Activated CD4-positive, CD25-positive, alpha-beta regulatory T cell treated with anti-CD3 and anti-CD28 coated beads, Interleukin-2, amount 50 U/mL, for 24 hours (primary cell): ENCODE data around the gene KCNQ2.

Experiments used
- ATAC-seq, 2 donors: fragments of 150-1000 bp; cut with Tn5 transposase; one replicate each; pipeline ENCODE4 v1.10.0; 2021; ENCODE audit warnings: mild to moderate bottlenecking in 1 of 2, moderate library complexity in 1 of 2

KCNQ2 gene

DNA sequence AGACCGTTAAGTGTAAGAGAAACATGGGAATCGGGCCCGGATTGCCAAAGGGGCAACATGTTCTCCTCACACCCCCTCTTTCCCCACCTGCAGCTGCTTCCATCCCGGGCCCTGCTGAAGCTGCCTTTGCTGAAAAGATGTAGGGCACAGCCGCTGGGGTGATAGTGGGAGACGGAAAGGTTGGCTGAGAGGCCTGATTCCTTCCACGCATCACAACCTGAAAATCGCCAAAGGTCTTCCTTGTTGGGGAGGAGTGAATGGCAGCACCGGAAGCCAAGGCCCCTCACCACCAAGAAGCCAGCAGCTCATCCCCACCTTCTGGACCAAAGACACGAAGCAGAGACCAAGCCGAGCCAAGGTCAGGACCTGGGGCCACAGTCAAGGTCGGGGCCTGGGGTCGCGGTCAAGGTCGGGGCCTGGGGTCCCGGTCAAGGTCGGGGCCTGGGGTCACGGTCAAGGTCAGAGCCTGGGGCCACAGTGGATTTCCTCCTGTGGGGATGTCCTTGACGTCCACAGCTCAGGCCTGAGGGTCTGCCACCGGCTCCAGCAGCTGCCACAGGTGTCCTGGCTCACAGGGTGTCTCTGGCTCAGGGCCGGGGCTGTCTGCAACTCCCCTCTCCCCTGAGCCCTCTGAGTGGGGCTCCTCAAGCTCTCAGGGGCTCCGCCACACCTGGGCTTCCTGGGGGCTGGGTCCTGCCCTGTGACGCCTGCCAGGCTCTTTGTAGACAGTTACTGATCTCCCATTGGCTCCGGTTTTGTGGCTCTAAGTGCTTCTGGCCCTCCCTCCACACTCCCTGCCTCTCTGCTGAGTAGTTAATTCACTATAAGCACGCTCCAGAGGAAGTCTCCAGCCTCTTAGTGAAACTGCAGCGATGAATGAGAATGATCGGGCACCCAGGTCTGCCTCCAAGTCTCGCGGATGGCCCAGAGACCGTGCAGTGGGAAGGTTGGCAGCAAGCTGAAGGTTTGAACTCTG lies 105.8 kb downstream of the KCNQ2 start:
- no peak for ATAC-seq

DNA sequence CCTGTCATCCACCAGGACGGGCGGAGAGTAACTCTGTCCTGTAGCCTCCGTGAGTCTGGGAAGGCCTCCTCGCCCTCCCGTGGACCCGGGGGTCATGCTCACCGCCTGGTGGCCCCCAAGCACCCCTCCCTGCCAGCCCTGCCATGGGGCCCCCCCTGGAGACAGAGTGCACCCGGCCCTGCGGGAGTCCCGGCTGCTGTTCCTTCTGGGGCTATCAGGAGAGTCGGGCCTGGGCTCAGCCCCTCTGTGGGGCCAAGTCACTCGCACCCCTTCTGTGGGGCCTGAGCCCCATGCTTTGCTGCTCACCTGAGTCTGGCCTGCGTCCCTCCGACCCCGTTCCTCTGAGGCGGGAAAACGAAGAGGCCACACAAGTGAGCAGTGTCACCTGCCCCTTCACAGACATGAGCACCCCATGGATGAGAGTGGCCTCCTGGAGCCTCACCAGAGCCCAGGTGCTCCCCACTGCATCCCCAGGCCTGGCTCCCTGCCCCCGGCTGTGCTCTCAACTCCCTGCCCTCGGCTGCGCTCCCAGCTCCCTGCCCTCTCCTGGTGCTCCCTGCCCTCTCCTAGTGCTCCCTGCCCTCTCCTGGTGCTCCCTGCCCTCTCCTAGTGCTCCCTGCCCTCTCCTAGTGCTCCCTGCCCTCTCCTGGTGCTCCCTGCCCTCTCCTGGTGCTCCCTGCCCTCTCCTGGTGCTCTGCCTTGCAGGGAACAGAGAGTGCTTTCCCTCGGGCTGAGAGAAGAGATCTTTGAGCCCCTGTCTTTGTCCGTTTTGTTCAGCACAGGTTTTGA lies 106.7 kb downstream of the KCNQ2 start:
- ATAC-seq, result no peak

GRCh38 chr20:63364801-63365585 lies 107.5 kb downstream of the KCNQ2 start:
- ATAC-seq, result no peak

- no peak for ATAC-seq
Measured at GRCh38 chr20:63363981-63364561, 108.4 kb downstream of the KCNQ2 start.

DNA sequence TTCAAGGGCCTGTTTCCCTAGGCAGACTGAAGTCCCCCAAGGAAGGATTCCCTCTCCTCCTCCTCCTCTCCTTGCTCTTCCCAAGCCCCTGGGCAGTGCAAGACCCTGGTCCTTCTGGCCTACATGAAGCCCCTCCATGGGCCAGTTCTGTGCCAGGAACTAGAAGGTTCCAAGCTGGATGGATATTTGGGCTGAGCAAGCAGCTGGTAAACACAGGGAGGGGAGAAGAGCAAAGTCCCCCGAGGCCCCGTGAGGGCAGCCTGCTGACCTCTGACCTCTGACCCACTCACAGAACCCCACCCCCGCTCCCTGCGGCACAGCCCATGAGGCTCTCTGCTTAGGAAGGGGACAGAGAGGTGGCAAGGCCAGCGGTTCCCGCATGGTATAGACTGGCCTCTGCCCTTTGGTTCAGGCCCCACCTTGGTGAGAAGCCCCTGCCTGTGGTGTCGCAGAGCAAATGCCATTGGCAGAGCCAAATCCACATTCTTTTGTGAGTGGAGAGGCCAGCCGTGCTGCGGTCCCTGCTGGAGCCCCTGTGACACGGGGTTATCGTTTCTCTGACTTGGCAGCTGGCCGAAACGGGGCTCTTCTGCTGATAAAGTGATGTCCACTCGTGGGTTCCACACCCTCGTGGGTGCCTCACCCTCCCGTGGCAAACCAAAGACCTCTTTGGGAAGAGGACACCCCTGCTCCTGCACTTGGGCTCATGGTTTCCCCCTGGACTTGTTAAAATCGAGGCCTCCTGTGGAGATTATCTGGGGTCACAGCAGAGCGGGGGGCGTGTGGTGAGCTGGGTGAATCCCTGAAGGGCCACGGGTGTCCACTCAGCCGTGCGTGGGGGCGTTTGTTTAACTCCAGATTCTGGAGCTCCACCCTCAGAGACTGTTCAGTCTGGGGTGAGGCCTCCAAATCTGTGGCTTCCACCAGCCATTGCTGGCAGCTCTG lies 109.2 kb downstream of the KCNQ2 start:
- no peak for ATAC-seq

DNA sequence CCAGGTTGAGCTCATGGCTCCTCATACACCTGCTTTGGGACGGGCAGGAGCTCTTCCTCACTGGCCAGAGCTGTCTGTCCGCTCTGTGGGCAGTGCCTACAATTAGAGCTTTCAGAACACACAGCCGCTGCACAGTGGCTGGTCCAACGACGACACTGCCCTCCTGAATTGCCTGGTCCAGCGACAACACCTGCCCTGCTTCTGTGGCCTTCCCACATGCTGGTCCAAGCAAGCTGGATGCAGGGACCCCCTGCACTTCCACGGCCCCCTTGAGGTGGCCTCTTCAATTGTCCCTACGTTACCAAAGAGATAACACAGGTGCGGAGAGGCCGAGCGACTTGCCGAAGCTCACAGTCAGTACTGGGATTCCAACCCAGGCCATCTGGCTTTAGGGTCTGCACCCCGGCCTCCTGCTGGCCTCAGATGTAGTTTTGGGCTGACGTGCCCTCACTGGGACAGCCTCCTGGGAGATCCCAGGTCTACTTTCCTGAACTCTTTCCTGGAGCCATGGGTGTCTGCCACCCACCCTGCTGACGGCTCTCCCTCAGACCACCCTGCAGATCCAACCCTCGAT lies 109.9 kb downstream of the KCNQ2 start:
- no peak for ATAC-seq

DNA sequence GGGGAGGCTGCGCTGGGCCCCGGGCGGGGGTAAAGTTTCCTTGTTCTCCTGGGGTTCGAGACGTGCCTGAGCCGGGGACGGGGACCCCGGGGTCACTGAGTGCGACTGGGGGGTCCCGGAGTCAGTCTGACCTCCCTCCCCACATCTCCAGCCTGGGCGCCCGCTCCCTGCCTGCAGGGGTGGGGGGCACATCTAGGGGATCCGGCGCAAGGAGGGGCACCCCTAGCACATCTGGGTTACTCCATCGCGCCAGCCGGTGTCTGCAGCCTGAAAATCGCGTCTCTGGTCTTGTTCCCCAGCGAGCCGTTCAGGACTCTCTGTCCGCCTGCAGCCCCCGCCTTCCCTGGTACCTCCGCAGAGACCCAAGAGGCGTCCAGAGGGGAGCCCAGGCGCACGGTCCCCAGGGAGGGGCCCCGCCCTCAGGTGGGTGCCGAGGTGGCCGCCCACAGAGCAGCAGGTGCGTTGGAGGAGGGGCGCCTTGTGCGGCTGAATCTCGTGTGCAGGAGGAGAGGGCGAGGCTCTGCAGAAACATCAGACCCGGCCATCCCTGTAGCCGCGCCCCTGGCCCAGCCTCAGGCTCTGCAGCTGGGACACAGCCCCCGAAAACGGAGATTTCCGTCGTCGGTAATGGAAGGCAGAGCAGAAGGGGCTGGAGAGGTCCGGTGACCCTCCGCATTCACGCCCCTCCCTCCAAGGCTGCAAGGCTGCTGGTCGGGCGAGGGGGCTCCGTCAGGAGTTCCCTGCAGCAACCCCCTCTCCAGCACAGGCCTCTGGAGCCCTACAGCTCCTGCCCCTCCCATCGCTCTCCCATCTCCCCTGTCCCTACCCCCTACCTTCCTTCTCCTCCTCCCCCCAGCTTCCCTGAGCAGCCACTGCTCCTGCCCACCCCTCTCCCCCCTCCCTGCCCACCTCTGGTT lies 110.7 kb downstream of the KCNQ2 start:
- peak in 1 of 2 donors; percentile 13 for ATAC-seq

- ATAC-seq, result no peak
Measured at GRCh38 chr20:63360850-63361518, 111.5 kb downstream of the KCNQ2 start, which contains the start of gene CHRNA4. CHRNA4 (minus strand) TSS chr20:63361349; CDS start chr20:63361165, 184 bp downstream.

DNA sequence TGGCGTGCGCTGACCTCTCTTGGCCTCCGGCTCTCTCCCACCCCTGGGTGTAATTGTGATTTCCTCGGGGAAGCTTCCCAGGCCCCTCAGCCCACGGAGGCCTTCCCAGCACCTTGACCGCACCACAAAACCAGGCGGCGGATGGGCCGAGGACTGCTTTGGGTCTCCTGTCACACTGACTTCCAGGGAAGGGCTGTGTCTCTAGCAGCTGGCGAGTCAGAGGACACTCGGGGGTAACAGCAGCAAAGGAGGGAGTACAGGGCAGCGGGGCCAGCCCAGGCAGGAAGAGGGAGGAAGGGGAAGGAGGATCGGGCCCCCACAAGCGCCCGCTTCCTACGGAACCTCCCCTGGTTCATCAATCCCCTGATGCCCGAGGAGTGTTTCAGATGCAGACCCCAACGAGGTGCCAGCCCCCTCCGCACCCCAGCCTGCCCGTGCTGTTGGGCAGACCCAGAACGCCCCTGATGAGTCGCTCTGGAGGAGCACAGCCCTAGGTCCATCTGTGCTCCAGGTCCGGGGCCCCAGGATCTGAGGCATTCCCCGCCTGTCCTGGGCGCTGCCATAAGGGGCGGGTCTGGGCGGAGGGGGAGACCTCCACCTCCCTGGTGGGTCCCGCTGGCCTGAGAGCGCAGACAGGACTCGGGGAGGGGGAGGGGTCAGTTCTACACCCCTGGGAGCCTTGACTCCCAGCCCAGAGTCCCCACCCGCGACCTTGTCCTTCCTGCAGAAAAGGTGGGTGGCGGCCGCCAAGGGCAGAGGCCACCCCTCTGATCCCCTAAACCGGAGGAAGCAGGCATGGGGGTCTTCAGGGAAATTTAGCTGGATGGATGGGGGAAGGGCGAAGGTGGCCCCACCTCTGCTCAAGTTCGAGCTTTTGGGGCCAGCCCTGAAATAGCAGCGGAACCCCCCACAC lies 112.3 kb downstream of the KCNQ2 start:
- no peak for ATAC-seq

DNA sequence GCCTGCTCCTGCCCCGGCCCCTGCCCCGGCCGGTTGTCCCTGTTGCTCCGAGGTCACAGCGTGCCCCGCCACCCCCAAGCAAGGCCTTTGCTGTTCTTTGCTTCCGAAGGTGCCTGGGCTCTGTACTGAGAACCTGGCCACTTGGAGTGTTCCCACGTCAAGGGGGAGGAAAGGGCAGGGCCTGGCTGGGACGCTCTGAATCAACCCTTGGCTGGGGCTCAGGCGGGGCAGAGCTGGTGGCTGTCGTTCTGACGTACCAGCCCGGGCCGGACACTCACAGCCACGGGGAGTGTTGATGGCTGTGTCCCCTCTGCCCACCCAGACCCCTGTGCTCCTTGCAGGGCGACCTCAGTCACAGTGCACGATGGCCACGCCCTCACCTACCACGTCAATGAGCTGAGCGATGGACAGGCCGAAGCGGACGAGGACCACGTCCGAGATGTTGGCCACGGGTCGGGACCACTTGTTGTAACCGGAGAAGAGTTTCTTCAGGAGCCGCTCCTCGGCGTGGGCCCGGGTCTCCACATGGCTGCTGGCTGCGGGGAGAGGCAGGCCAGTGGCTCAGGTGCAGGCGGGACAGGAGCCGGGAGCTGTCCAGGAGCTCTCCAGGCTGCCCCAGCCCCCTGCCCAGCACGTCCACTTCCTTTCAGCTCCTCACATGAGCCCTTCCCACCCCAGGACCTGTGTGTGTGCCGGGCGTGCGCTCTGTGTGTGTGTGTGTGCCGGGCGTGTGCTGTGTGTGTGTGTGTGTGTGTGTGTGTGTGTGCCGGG lies 113.1 kb downstream of the KCNQ2 start:
- ATAC-seq, result no peak

- ATAC-seq, result no peak
Measured at GRCh38 chr20:63357921-63358905, 114.2 kb downstream of the KCNQ2 start.

DNA sequence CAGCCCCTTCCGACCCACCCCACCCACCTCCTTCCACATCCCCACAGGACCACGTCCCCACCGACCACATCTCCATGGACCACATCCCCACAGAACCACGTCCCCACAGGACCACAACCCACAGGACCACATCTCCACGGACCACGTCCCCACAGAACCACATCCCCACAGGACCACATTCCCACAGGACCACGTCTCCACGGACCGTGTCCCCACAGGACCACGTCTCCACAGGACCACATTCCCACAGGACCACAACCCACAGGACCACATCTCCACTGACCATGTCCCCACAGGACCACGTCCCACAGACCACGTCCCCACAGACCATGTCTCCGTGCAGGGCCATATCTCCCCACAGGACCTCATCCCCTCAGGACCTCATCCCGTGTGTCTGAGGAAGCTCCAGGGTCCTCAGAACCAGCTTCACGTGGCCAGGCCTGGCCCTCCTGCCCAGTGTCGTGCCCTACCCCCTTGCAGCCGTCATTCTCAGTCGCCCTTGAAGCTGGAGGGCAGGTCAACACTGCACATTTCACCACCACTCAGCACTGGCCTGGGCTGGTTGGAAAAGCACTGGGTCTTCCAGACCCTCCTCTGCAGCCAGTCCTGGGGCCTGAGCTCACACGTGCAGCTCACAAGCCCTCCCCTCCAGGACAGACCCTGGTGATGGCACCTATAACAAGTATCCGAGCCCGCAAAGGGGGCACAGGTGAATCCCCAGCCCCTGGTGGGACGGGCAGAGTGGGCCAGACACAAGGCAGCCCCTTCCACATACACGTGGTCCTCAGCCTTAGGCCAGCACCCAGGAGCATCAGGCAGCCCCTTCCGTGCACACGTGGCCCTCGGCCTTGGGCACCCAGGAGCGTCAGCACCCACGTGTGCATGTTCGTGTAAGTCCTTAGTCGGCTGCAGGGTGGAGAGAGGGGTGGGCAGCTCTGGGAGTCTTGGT lies 115.2 kb downstream of the KCNQ2 start:
- ATAC-seq, result no peak

GRCh38 chr20:63356511-63356910 lies 115.9 kb downstream of the KCNQ2 start:
- no peak for ATAC-seq

DNA sequence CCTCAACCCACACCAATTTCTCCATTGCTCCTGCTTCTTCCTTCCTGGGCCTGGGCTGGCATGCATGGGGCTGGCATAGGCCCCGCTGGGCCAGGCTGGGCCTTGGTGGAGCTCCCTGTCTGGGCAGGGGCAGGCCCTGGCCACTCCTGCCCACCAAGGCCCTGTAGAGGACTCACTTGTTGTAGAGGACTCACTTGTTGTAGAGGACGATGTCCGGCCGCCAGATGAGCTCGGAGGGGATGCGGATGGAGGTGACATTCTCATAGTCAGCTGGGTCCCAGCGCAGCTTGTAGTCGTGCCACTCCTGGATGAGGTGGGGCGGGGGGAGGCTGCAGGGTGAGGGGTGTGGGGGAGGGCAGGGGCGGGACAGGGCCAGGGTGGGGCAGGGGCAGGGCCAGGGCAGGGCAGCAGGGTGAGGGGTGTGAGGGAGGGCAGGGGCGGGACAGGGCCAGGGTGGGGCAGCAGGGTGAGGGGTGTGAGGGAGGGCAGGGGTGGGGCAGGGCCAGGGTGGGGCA lies 116.6 kb downstream of the KCNQ2 start:
- ATAC-seq, result no peak
